Astrocyte of the hippocampus (primary cell): Measurements from ENCODE around the gene PRAMEF17.
"Not testable (repeated sequence)": the region's sequence is repeated elsewhere in the genome, so short reads cannot be mapped to it uniquely, and the experiment has no call there.

Experiments
- DNase-seq: peaks from one replicate; pipeline ENCODE4 v3.0.0; 2011; ENCODE audit warnings: low read depth, low spot score

Gene PRAMEF17

GRCh38 chr1:13389332-13389731, at the start of gene PRAMEF17:
TSS of gene PRAMEF17 (plus strand) at chr1:13389632. CDS start at chr1:13389658, 26 bp downstream.
- DNase-seq = not testable (repeated sequence)

- not testable (repeated sequence) for DNase-seq
Measured at GRCh38 chr1:13342496-13342895, 46.9 kb upstream of the PRAMEF17 start.

- DNase-seq = not testable (repeated sequence)
Measured at GRCh38 chr1:13347034-13347433, 42.4 kb upstream of the PRAMEF17 start, which contains the start of gene PRAMEF14. TSS of gene PRAMEF14 (minus strand) at chr1:13347134. CDS start at chr1:13345314, 1,820 bp downstream.

- DNase-seq = peak; percentile 11
Measured at GRCh38 chr1:13353476-13353875, 36.0 kb upstream of the PRAMEF17 start.

GRCh38 chr1:13354475-13354874, 35.0 kb upstream of the PRAMEF17 start:
- not testable (repeated sequence) for DNase-seq

- DNase-seq = peak; percentile 58
Measured at GRCh38 chr1:13356774-13357173, 32.7 kb upstream of the PRAMEF17 start.

- not testable (repeated sequence) for DNase-seq
Measured at GRCh38 chr1:13362364-13362763, 27.1 kb upstream of the PRAMEF17 start.

GRCh38 chr1:13364928-13365327, 24.5 kb upstream of the PRAMEF17 start:
- DNase-seq = not testable (repeated sequence)

GRCh38 chr1:13366536-13366935, 22.9 kb upstream of the PRAMEF17 start:
- DNase-seq = not testable (repeated sequence)

- DNase-seq = not testable (repeated sequence)
Measured at GRCh38 chr1:13368544-13368943, 20.9 kb upstream of the PRAMEF17 start.

GRCh38 chr1:13378983-13379382, 10.4 kb upstream of the PRAMEF17 start:
- DNase-seq = not testable (repeated sequence)

- not testable (repeated sequence) for DNase-seq
Measured at GRCh38 chr1:13380380-13380779, 9.1 kb upstream of the PRAMEF17 start.

GRCh38 chr1:13393004-13393403, 3.6 kb downstream of the PRAMEF17 start:
- not testable (repeated sequence) for DNase-seq

GRCh38 chr1:13394761-13395160, 5.3 kb downstream of the PRAMEF17 start:
- not testable (repeated sequence) for DNase-seq

- not testable (repeated sequence) for DNase-seq
Measured at GRCh38 chr1:13395311-13395710, 5.9 kb downstream of the PRAMEF17 start.

GRCh38 chr1:13407811-13408210, 18.4 kb downstream of the PRAMEF17 start:
- DNase-seq = no peak

- DNase-seq = not testable (repeated sequence)
Measured at GRCh38 chr1:13410150-13410549, 20.7 kb downstream of the PRAMEF17 start, which contains the start of gene PRAMEF20. TSS of gene PRAMEF20 (plus strand) at chr1:13410450. CDS start at chr1:13416355, 5,905 bp downstream.

- no peak for DNase-seq
Measured at GRCh38 chr1:13430495-13430894, 41.1 kb downstream of the PRAMEF17 start.

GRCh38 chr1:13432251-13432650, 42.8 kb downstream of the PRAMEF17 start:
- DNase-seq = no peak

- not testable (repeated sequence) for DNase-seq
Measured at GRCh38 chr1:13433694-13434358, 44.4 kb downstream of the PRAMEF17 start.

- DNase-seq = no peak
Measured at GRCh38 chr1:13435458-13435857, 46.0 kb downstream of the PRAMEF17 start.

- not testable (repeated sequence) for DNase-seq
Measured at GRCh38 chr1:13439104-13439783, 49.8 kb downstream of the PRAMEF17 start.
